ENCODE data around the gene MLXIP.

MLXIP gene

DNA sequence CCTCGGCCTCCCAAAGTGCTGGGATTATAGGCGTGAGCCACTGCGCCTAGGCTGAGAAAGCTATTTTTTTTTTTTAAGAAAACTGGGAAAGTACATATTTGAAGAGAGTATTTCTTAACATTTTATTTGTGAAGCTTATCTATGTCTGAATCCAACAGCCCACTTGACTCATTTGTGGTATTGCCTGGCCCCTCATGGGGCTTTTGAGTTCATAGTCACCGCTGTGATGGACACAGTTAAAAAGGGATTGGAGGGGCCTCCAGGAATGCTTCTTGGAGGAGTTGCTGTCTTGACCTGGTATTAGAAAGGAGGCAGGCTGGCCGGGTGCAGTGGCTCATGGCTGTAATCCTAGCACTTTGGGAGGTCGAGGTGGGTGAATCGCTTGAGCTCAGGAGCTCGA is 30.4 kb upstream of the MLXIP start:
- H3K27ac ChIP-seq (ENCODE audit: low read length) = no peak overlapping the region
- no peaks in the 10 kb centered on the region for H3K9me3 ChIP-seq (ENCODE audit: insufficient read depth, low read length, severe bottlenecking)

DNA sequence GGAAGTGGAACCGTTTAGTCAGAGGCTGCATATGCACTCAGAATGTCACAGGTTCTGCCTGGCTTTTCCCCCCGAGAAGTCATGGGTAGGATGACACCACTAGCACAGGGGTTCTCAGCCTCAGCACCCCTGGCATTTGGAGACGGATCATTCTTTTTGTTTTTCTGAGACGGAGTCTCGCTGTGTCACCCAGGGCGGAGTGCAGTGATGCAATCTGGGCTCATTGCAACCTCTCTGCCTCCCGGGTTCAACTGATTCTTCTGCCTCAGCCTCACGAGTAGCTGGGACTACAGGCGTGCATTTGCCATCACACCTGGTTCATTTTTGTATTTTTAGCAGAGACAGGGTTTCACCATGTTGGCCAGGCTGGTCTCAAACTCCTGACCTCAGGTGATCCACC is 28.7 kb upstream of the MLXIP start:
- Histone ChIP-seq H3K4me3 (ENCODE audit: low read depth in 1 of 2, low read length in 2 of 2) (no peak overlapping the region), H3K9me3 (ENCODE audit: insufficient read depth, low read length, severe bottlenecking) (no peaks in the 10 kb centered on the region), H3K27ac (ENCODE audit: low read length) (no peak overlapping the region; the same call in 1 of the 2 replicates), H4K20me1 (ENCODE audit: insufficient read depth, low read length) (peaks cover 24% of the 10 kb centered on the region), H2AFZ (ENCODE audit: low read depth, low read length) (no peak overlapping the region), H3K4me2 (ENCODE audit: insufficient read depth, low read length) (no peak overlapping the region), H3K79me2 (ENCODE audit: insufficient read depth, low read length) (peaks cover 8% of the 10 kb centered on the region; the same call in 1 of the 2 replicates), H3K4me1 (ENCODE audit: insufficient read depth, low read length) (no peaks in the 10 kb centered on the region), H3K9ac (ENCODE audit: low read depth, low read length) (no peak overlapping the region), H3K27me3 (ENCODE audit: insufficient read depth, low read length, poor library complexity) (no peaks in the 10 kb centered on the region), H3K36me3 (ENCODE audit: insufficient read depth, low read length) (peaks cover 78% of the 10 kb centered on the region)
- no peak for TF ChIP-seq EZH2 (IDR thresholded peaks at IDR 0.05; ENCODE audit: borderline replicate concordance, low read depth, low read length, severe bottlenecking)
- TF ChIP-seq, protein P1, sequence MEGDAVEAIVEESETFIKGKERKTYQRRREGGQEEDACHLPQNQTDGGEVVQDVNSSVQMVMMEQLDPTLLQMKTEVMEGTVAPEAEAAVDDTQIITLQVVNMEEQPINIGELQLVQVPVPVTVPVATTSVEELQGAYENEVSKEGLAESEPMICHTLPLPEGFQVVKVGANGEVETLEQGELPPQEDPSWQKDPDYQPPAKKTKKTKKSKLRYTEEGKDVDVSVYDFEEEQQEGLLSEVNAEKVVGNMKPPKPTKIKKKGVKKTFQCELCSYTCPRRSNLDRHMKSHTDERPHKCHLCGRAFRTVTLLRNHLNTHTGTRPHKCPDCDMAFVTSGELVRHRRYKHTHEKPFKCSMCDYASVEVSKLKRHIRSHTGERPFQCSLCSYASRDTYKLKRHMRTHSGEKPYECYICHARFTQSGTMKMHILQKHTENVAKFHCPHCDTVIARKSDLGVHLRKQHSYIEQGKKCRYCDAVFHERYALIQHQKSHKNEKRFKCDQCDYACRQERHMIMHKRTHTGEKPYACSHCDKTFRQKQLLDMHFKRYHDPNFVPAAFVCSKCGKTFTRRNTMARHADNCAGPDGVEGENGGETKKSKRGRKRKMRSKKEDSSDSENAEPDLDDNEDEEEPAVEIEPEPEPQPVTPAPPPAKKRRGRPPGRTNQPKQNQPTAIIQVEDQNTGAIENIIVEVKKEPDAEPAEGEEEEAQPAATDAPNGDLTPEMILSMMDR (IDR thresholded peaks at IDR 0.05; ENCODE audit: borderline replicate concordance, extremely low read depth, low read length, poor library complexity, severe bottlenecking) = no peak
- ATAC-seq (ENCODE audit: insufficient read depth, low read depth) (no peak), DNase-seq (no peak)

More for the DNA sequence above, 30.4 kb upstream of the MLXIP start:
- Histone ChIP-seq H3K79me2 (ENCODE audit: insufficient read depth, low read length) (peaks cover 12% of the 10 kb centered on the region), H3K4me3 (ENCODE audit: low read depth in 1 of 2, low read length in 2 of 2) (no peak overlapping the region), H3K36me3 (ENCODE audit: insufficient read depth, low read length) (peaks cover 77% of the 10 kb centered on the region), H4K20me1 (ENCODE audit: insufficient read depth, low read length) (peaks cover 17% of the 10 kb centered on the region), H2AFZ (ENCODE audit: low read depth, low read length) (no peak overlapping the region), H3K9ac (ENCODE audit: low read depth, low read length) (no peak overlapping the region), H3K4me1 (ENCODE audit: insufficient read depth, low read length) (no peaks in the 10 kb centered on the region), H3K27me3 (ENCODE audit: insufficient read depth, low read length, poor library complexity) (no peaks in the 10 kb centered on the region), H3K4me2 (ENCODE audit: insufficient read depth, low read length) (no peak overlapping the region)
- no peak for TF ChIP-seq EZH2 (IDR thresholded peaks at IDR 0.05; ENCODE audit: borderline replicate concordance, low read depth, low read length, severe bottlenecking)
- TF ChIP-seq, protein P1 (IDR thresholded peaks at IDR 0.05; ENCODE audit: borderline replicate concordance, extremely low read depth, low read length, poor library complexity, severe bottlenecking) = no peak
- DNase-seq = no peak
- ATAC-seq (ENCODE audit: insufficient read depth, low read depth) = no peak

DNA sequence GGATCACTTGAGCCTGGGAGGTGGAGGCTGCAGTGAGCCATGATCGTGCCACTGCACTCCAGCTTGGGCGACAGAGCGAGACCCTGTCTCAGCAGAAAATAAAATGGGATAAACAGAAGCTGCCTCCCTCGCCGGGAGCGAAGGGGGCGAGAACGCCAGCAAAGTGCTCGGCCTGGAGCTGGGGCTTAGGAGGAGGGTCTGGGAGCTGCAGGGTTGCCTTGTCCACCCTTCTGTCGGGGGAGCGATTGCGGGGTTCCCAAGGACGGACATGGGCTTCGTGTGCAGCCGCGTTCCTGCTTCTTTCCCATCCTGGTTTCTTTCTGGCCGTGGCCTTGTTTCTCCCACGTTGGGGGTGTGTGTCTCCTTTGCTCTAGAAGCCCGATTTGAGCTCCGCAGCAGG is 27.9 kb upstream of the MLXIP start:
- ATAC-seq (ENCODE audit: insufficient read depth, low read depth) (no peak), DNase-seq (no peak)
- Histone ChIP-seq H3K4me3 (ENCODE audit: low read depth in 1 of 2, low read length in 2 of 2) (no peak overlapping the region), H4K20me1 (ENCODE audit: insufficient read depth, low read length) (peaks cover 29% of the 10 kb centered on the region), H3K79me2 (ENCODE audit: insufficient read depth, low read length) (peaks cover 8% of the 10 kb centered on the region; the same call in 1 of the 2 replicates), H3K9me3 (ENCODE audit: insufficient read depth, low read length, severe bottlenecking) (no peaks in the 10 kb centered on the region), H3K27me3 (ENCODE audit: insufficient read depth, low read length, poor library complexity) (no peaks in the 10 kb centered on the region), H3K9ac (ENCODE audit: low read depth, low read length) (no peak overlapping the region), H3K27ac (ENCODE audit: low read length) (no peak overlapping the region), H3K36me3 (ENCODE audit: insufficient read depth, low read length) (peaks cover 78% of the 10 kb centered on the region), H3K4me2 (ENCODE audit: insufficient read depth, low read length) (no peak overlapping the region), H3K4me1 (ENCODE audit: insufficient read depth, low read length) (no peaks in the 10 kb centered on the region), H2AFZ (ENCODE audit: low read depth, low read length) (no peak overlapping the region)
- TF ChIP-seq, protein P1 (IDR thresholded peaks at IDR 0.05; ENCODE audit: borderline replicate concordance, extremely low read depth, low read length, poor library complexity, severe bottlenecking) = no peak
- TF ChIP-seq EZH2 (IDR thresholded peaks at IDR 0.05; ENCODE audit: borderline replicate concordance, low read depth, low read length, severe bottlenecking) = no peak
